Parathyroid adenoma (tissue), 2 donors: ENCODE results near the gene RDM1.

Source experiments
- H2AFZ ChIP-seq: fragments of 300-600 bp; sonication (generic); one replicate; pipeline ENCODE4 v1.7.0; 2017; ENCODE audit warnings: antibody characterized with exemption, mild to moderate bottlenecking
- H3K27ac ChIP-seq: fragments of 300-600 bp; sonication (generic); one replicate; pipeline ENCODE4 v1.7.0; 2017
- H3K27me3 ChIP-seq: fragments of 300-600 bp; sonication (generic); one replicate; pipeline ENCODE4 v1.7.0; 2017; ENCODE audit warnings: low read length; ENCODE audit not compliant: control insufficient read depth, insufficient read depth
- H3K36me3 ChIP-seq: fragments of 300-600 bp; sonication (generic); one replicate; pipeline ENCODE4 v1.7.0; 2017; ENCODE audit warnings: low read length; ENCODE audit not compliant: control insufficient read depth, insufficient read depth
- H3K4me1 ChIP-seq: fragments of 300-600 bp; sonication (generic); one replicate; pipeline ENCODE4 v1.7.0; 2017; ENCODE audit warnings: control low read depth
- H3K4me2 ChIP-seq: fragments of 300-600 bp; sonication (generic); one replicate; pipeline ENCODE4 v1.7.0; 2017; ENCODE audit warnings: low read length
- H3K4me3 ChIP-seq: fragments of 300-600 bp; sonication (generic); one replicate; pipeline ENCODE4 v1.7.0; 2017; ENCODE audit warnings: low read depth, low read length
- H3K79me2 ChIP-seq: fragments of 300-600 bp; sonication (generic); one replicate; pipeline ENCODE4 v1.7.0; 2017; ENCODE audit warnings: control low read depth
- H3K9ac ChIP-seq: fragments of 300-600 bp; sonication (generic); one replicate; pipeline ENCODE4 v1.7.0; 2017; ENCODE audit warnings: mild to moderate bottlenecking
- H3K9me3 ChIP-seq: fragments of 300-600 bp; sonication (generic); one replicate; pipeline ENCODE4 v1.7.0; 2017; ENCODE audit warnings: low read length; ENCODE audit not compliant: control insufficient read depth
- CTCF ChIP-seq: fragments of 300-600 bp; sonication (generic); IDR thresholded peaks from one replicate; pipeline ENCODE4 v1.7.0; 2017; ENCODE audit warnings: antibody characterized with exemption, mild to moderate bottlenecking
- donor health status: primary hyperparathyroidism.

Gene RDM1

GRCh38 chr17:35906191-35906925, 24.2 kb downstream of the RDM1 start:
- H3K4me3 ChIP-seq, result no peak overlapping the region
- no peaks in the 10 kb centered on the region for H3K4me1 ChIP-seq
- no peaks in the 10 kb centered on the region for H3K79me2 ChIP-seq
- no peak overlapping the region for H3K9ac ChIP-seq
- H3K4me2 ChIP-seq, result no peak overlapping the region
- no peak overlapping the region for H3K27ac ChIP-seq
- no peak for TF ChIP-seq CTCF
- no peak overlapping the region for H2AFZ ChIP-seq
- H3K9me3 ChIP-seq, result no peaks in the 10 kb centered on the region
- no peaks in the 10 kb centered on the region for H3K27me3 ChIP-seq
- no peaks in the 10 kb centered on the region for H3K36me3 ChIP-seq

- no peaks in the 10 kb centered on the region for H3K4me1 ChIP-seq
- H3K79me2 ChIP-seq, result no peaks in the 10 kb centered on the region
- H3K4me3 ChIP-seq, result no peak overlapping the region
- H3K4me2 ChIP-seq, result no peak overlapping the region
- no peaks in the 10 kb centered on the region for H3K36me3 ChIP-seq
- no peak overlapping the region for H2AFZ ChIP-seq
- H3K9ac ChIP-seq, result no peak overlapping the region
- no peaks in the 10 kb centered on the region for H3K27me3 ChIP-seq
- H3K27ac ChIP-seq, result no peak overlapping the region
- H3K9me3 ChIP-seq, result no peaks in the 10 kb centered on the region
- TF ChIP-seq CTCF, result no peak
Measured at GRCh38 chr17:35903451-35903850, 27.1 kb downstream of the RDM1 start.

GRCh38 chr17:35901631-35902175, 28.9 kb downstream of the RDM1 start:
- no peak for TF ChIP-seq CTCF
- H3K9me3 ChIP-seq, result no peaks in the 10 kb centered on the region
- no peak overlapping the region for H3K9ac ChIP-seq
- H3K4me1 ChIP-seq, result no peaks in the 10 kb centered on the region
- H3K79me2 ChIP-seq, result no peaks in the 10 kb centered on the region
- H3K27me3 ChIP-seq, result no peaks in the 10 kb centered on the region
- H2AFZ ChIP-seq, result no peak overlapping the region
- H3K4me2 ChIP-seq, result no peak overlapping the region
- no peak overlapping the region for H3K27ac ChIP-seq
- no peaks in the 10 kb centered on the region for H3K36me3 ChIP-seq
- H3K4me3 ChIP-seq, result no peak overlapping the region

- Histone ChIP-seq H3K36me3 (no peaks in the 10 kb centered on the region), H3K9ac (no peak overlapping the region), H3K4me2 (no peak overlapping the region), H3K4me1 (no peaks in the 10 kb centered on the region), H2AFZ (no peak overlapping the region), H3K79me2 (no peaks in the 10 kb centered on the region), H3K27me3 (no peaks in the 10 kb centered on the region), H3K4me3 (no peak overlapping the region), H3K9me3 (no peaks in the 10 kb centered on the region), H3K27ac (no peak overlapping the region)
- no peak for TF ChIP-seq CTCF
Measured at GRCh38 chr17:35900708-35901480, 29.7 kb downstream of the RDM1 start.
